Activated B cell treated with CpG ODN at 0.5 μM for 24 hours (primary cell): Measurements from ENCODE around the gene CHMP4B. TPM values are rescaled to one million over a fixed set of nuclear protein-coding genes. Genes with fewer than 3 reads are reported as not detected.
A peak's percentile ranks its signal among the peaks of the same experiment; 100 is the strongest.

Experiments
- ATAC-seq: fragments of 200-7000 bp; cut with Tn5 transposase; one replicate; pipeline ENCODE4 v1.10.0; 2021; ENCODE audit warnings: low read depth, mild to moderate bottlenecking, moderate library complexity
- CTCF ChIA-PET: fragments of 350-600 bp; sonication (Branson Sonifier 250); formaldehyde crosslinking; loops from one replicate; lab custom pipeline; 2021; ENCODE audit warnings: antibody characterized with exemption; lab: Charles Lee
- POLR2A ChIA-PET: fragments of 350-600 bp; sonication (Branson Sonifier 250); formaldehyde crosslinking; loops from one replicate; lab custom pipeline; 2021; ENCODE audit warnings: antibody characterized with exemption; lab: Charles Lee
- DNase-seq: peaks from one replicate; pipeline ENCODE4 v3.0.0; 2022
- H3K27ac Mint-ChIP-seq: one replicate; pipeline ENCODE4 v1.8.0; 2020; ENCODE audit warnings: mixed read lengths
- H3K27me3 Mint-ChIP-seq: one replicate; pipeline ENCODE4 v1.8.0; 2021; ENCODE audit warnings: mixed read lengths
- H3K36me3 Mint-ChIP-seq: one replicate; pipeline ENCODE4 v1.8.0; 2021; ENCODE audit warnings: low read depth, mixed read lengths
- H3K4me1 Mint-ChIP-seq: one replicate; pipeline ENCODE4 v1.8.0; 2021; ENCODE audit warnings: mixed read lengths
- H3K4me3 Mint-ChIP-seq: one replicate; pipeline ENCODE4 v1.8.0; 2020; ENCODE audit warnings: mild to moderate bottlenecking, mixed read lengths
- H3K9me3 Mint-ChIP-seq: one replicate; pipeline ENCODE4 v1.8.0; 2020; ENCODE audit warnings: mixed read lengths
- intact Hi-C: fragments of 100-400 bp; cut with micrococcal nuclease; formaldehyde crosslinking; loops from one replicate; pipeline ENCODE4 v1.15.1; 2024
- total RNA-seq: library from RNA; stranded (reverse); gene quantifications from 2 replicates; pipeline ENCODE4 v1.2.3, GENCODE V29; 2022
- TF ChIP-seq, protein P1 (sequence below): fragments of 200-600 bp; IDR thresholded peaks from one replicate; pipeline ENCODE4 v1.8.0; 2022; ENCODE audit warnings: antibody characterized with exemption, mild to moderate bottlenecking

Gene CHMP4B
- total RNA-seq, 1 donor from 2014 or later = 116 TPM

DNA sequence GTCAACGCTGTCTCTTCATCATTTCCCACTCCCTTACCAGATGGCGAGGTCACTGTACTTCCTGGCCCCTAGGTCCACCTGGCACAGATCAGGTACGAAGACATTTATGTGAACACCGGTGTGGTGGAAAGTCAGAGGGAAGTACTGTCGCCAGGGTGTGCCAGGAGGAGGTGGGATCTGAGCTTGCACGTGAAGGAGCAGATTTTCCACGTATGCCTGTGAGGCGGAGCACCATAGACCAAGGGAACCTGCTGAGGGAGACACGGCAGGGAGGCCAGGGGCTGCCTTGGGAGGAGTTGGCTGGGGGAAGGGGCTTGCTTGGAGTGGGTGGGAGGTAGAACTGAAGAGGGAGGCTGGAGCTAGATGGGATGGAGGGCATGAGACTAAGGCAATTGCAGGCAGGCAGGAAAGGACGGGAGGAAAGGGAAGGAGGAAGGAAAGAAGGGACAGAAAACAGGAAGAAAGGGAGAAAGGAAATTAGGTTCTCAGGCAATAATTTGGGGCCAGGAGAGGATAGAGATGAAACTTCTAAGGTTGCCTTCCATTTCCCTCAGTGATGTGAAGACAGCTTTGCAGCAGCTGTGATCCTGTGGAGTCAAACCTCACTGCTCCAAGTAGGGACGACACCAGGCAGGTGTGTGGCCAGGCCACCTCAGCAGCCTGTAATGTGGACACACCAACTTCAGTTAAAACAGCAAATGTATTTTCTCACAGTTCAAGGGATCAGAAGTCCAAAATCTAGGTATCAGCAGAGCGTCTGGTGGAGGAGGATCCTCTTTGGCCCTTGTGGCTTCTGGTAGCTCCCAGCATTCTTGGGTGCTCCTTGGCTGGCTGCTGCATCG, 46.8 kb downstream of the CHMP4B start:
- Mint-ChIP-seq H3K27me3 (no peaks in the 10 kb centered on the region), H3K4me3 (no peak overlapping the region), H3K36me3 (peaks cover 56% of the 10 kb centered on the region), H3K27ac (peak overlapping the region; percentile 88), H3K4me1 (peaks cover 30% of the 10 kb centered on the region), H3K9me3 (no peaks in the 10 kb centered on the region)
- ChIA-PET POLR2A (interaction anchor here (1.1 to 2.9 kb wide), 2 partner anchors 125 to 136 kb away, joined by 3 to 8 read pairs; partner anchors contain the start of gene RALY), CTCF (no interaction called here)
- intact Hi-C loops = loop anchor here (2.0 to 5.0 kb wide), 3 partner anchors 46 to 126 kb away; partner anchors contain the start of genes CHMP4B and ZNF341
- TF ChIP-seq, protein P1, sequence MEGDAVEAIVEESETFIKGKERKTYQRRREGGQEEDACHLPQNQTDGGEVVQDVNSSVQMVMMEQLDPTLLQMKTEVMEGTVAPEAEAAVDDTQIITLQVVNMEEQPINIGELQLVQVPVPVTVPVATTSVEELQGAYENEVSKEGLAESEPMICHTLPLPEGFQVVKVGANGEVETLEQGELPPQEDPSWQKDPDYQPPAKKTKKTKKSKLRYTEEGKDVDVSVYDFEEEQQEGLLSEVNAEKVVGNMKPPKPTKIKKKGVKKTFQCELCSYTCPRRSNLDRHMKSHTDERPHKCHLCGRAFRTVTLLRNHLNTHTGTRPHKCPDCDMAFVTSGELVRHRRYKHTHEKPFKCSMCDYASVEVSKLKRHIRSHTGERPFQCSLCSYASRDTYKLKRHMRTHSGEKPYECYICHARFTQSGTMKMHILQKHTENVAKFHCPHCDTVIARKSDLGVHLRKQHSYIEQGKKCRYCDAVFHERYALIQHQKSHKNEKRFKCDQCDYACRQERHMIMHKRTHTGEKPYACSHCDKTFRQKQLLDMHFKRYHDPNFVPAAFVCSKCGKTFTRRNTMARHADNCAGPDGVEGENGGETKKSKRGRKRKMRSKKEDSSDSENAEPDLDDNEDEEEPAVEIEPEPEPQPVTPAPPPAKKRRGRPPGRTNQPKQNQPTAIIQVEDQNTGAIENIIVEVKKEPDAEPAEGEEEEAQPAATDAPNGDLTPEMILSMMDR = no peak
- no peak for ATAC-seq
- no peak for DNase-seq

DNA sequence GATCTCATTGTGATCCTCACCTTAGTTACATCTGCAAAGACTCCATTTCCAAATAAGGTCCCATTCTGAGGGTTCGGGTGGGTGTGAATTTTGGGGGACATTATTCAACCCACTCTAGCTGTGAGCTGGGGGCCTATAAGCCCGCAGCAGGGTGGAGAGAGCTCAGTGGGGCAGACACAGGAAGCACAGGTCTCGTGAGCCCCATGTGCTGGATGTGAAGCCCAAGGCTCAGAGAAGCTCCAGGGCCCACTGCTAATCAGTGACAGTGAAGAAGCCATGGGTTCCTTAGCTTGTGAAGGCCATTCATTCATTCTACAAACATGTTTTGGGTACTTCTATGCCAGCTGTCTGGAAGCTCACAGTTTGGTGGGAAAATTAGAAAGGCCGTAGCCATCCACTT, 47.5 kb downstream of the CHMP4B start:
- intact Hi-C loops = loop anchor here (2.0 to 5.0 kb wide), 3 partner anchors 46 to 126 kb away; partner anchors contain the start of genes CHMP4B and ZNF341
- peak overlapping the region; percentile 69 for H3K4me3 Mint-ChIP-seq
- ATAC-seq = peak; percentile 35
- no peaks in the 10 kb centered on the region for H3K27me3 Mint-ChIP-seq
- POLR2A ChIA-PET = interaction anchor here (1.1 to 2.9 kb wide), 3 partner anchors 17 to 135 kb away, joined by 3 to 8 read pairs (median 3); partner anchors contain the start of gene RALY
- TF ChIP-seq, protein P1 = no peak
- no peaks in the 10 kb centered on the region for H3K9me3 Mint-ChIP-seq
- H3K36me3 Mint-ChIP-seq = peaks cover 50% of the 10 kb centered on the region
- no peak for DNase-seq
- H3K27ac Mint-ChIP-seq = peak overlapping the region; percentile 88
- H3K4me1 Mint-ChIP-seq = peaks cover 32% of the 10 kb centered on the region
- CTCF ChIA-PET = interaction anchor here (1.0 to 1.1 kb wide), 2 partner anchors 66 to 127 kb away, joined by 3 read pairs; partner anchors contain the start of gene ZNF341

DNA sequence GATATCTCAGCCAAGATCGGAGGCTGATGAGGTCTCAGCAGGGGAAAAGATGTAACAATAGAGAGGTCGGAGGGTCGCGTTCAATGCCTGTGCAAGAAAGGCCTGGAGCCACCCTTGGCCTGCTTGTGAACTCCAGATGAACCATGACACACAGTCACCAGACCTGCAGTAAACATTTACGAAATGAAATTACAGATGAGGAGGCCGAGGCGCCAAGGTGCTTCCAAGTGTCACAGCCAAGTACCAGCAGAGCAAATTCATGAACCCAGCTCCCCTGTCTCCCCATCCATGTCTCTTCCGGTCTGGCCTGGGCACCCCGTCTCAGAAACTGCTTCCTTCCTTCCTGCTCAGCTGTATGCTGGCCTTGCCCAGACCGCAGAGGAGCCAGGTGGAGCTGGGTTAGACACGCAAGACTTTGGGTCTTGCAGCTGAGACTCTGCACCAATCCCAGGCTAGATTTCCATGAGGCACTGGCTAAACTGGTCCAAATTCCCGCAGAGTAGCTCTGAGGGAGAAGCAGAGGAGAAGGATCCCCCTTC, 48.1 kb downstream of the CHMP4B start:
- no peaks in the 10 kb centered on the region for H3K27me3 Mint-ChIP-seq
- POLR2A ChIA-PET = interaction anchor here (1.1 to 2.9 kb wide), 3 partner anchors 16 to 134 kb away, joined by 3 to 8 read pairs (median 3); partner anchors contain the start of gene RALY
- TF ChIP-seq, protein P1 = no peak
- peaks cover 44% of the 10 kb centered on the region for H3K36me3 Mint-ChIP-seq
- peaks cover 32% of the 10 kb centered on the region for H3K4me1 Mint-ChIP-seq
- H3K4me3 Mint-ChIP-seq = peak overlapping the region; percentile 69
- no peak for DNase-seq
- peak; percentile 63 for ATAC-seq
- CTCF ChIA-PET = interaction anchor here (0.6 to 1.1 kb wide), 3 partner anchors 67 to 440 kb away, joined by 3 read pairs; partner anchors contain the start of gene ZNF341
- H3K9me3 Mint-ChIP-seq = no peaks in the 10 kb centered on the region
- peak overlapping the region; percentile 88 for H3K27ac Mint-ChIP-seq
- intact Hi-C loops = loop anchor here (2.0 to 5.0 kb wide), 3 partner anchors 47 to 127 kb away; partner anchors contain the start of genes CHMP4B and ZNF341

DNA sequence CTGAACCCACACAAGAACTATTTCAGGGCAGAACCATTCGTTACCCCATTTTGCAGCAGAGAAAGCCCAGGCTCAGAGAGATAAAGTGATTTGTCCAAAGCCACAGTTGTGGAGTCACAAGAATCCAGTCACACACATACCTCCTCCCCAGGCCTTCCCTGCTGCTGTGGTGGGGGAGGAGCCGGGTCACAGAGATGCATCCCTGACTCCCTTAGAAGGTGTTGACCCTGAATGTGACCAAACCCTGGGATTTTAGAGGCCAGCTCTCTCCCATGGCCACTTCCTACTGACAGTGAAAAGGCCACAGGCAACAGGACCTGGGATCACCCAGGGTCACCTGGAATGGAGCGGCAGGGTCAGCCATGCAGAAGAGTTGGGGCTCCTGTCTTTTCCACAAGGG, 48.6 kb downstream of the CHMP4B start:
- TF ChIP-seq, protein P1 = no peak
- ATAC-seq = no peak

More for the DNA sequence above, 48.6 kb downstream of the CHMP4B start:
- CTCF ChIA-PET = interaction anchor here (0.6 to 1.1 kb wide), 3 partner anchors 67 to 441 kb away, joined by 3 read pairs; partner anchors contain the start of gene ZNF341
- H3K27ac Mint-ChIP-seq = peak overlapping the region; percentile 88
- intact Hi-C loops = loop anchor here (2.0 to 5.0 kb wide), 3 partner anchors 47 to 127 kb away; partner anchors contain the start of genes CHMP4B and ZNF341
- H3K36me3 Mint-ChIP-seq = peaks cover 39% of the 10 kb centered on the region
- peaks cover 32% of the 10 kb centered on the region for H3K4me1 Mint-ChIP-seq
- H3K9me3 Mint-ChIP-seq = no peaks in the 10 kb centered on the region
- no peaks in the 10 kb centered on the region for H3K27me3 Mint-ChIP-seq
- POLR2A ChIA-PET = interaction anchor here (1.1 to 2.9 kb wide), 2 partner anchors 15 to 127 kb away, joined by 3 to 8 read pairs; no protein-coding TSS in a partner anchor
- peak overlapping the region; percentile 69 for H3K4me3 Mint-ChIP-seq
- DNase-seq = no peak
